Erythroblast (primary cell): ENCODE results near the gene TIMM17A.

Experiments
- GATA1 ChIP-seq: IDR thresholded peaks from 2 replicates; pipeline ENCODE4 v1.6.1; 2011; ENCODE audit warnings: low read depth, mild to moderate bottlenecking, control low read depth, low read length, moderate library complexity
- POLR2A ChIP-seq: IDR thresholded peaks from 2 replicates; pipeline ENCODE4 v1.6.1; 2011; ENCODE audit warnings: mild to moderate bottlenecking, low read length

- no peak for TF ChIP-seq POLR2A
- no peak for TF ChIP-seq GATA1
Measured at GRCh38 chr1:201966171-201966570, 10.9 kb downstream of the TIMM17A start.
